ENCODE results near the gene ADAM17.

DNA sequence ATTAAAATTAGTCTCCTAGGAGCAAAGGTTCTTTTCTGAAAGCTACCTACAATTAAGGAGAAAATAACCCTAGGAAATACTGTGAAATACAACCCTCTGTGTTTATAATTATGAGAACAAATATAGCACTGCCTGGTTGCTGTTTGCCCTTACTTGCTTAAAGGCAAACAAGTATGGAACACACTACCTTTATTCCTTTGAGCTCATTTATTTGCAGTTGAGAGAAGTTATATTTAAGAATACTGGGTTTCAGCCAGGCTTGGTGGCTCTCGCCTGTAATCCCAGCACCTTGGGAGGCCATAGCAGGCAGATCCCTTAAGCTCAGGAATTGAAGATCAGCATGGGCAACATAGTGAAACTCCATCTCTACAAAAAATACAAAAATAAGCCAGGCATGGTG lies 104.4 kb downstream of the ADAM17 start:
- TF ChIP-seq, protein P1, sequence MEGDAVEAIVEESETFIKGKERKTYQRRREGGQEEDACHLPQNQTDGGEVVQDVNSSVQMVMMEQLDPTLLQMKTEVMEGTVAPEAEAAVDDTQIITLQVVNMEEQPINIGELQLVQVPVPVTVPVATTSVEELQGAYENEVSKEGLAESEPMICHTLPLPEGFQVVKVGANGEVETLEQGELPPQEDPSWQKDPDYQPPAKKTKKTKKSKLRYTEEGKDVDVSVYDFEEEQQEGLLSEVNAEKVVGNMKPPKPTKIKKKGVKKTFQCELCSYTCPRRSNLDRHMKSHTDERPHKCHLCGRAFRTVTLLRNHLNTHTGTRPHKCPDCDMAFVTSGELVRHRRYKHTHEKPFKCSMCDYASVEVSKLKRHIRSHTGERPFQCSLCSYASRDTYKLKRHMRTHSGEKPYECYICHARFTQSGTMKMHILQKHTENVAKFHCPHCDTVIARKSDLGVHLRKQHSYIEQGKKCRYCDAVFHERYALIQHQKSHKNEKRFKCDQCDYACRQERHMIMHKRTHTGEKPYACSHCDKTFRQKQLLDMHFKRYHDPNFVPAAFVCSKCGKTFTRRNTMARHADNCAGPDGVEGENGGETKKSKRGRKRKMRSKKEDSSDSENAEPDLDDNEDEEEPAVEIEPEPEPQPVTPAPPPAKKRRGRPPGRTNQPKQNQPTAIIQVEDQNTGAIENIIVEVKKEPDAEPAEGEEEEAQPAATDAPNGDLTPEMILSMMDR (IDR thresholded peaks at IDR 0.05) = no peak
- TF ChIP-seq POLR2A (IDR thresholded peaks at IDR 0.05) (no peak), POLR2AphosphoS5 (IDR thresholded peaks at IDR 0.05) (no peak)
